ENCODE results near the gene ESPNL. TPM values are rescaled to one million over a fixed set of nuclear protein-coding genes. Genes with fewer than 3 reads are reported as not detected.

The ESPNL gene
- total RNA-seq, 2 donors from 2014 or later, result 0.15 to 0.86 TPM

GRCh38 chr2:238166391-238167343 lies 66.5 kb downstream of the ESPNL start:
- no peak overlapping the region for H3K9ac ChIP-seq (ENCODE audit: extremely low read depth, low read length, poor library complexity, severe bottlenecking)
- Mint-ChIP-seq H3K4me3 (no peak overlapping the region), H3K4me1 (no peaks in the 10 kb centered on the region), H3K27ac (no peak overlapping the region), H3K36me3 (ENCODE audit: low read depth) (peaks cover 14% of the 10 kb centered on the region), H3K27me3 (ENCODE audit: insufficient read depth) (peaks cover 35% of the 10 kb centered on the region), H3K9me3 (no peaks in the 10 kb centered on the region)
- TF ChIP-seq CTCF (conservative IDR thresholded peaks at IDR 0.05), result no peak
- peak; percentile 43 for DNase-seq
- H3K27me3 ChIP-seq (ENCODE audit: control insufficient read depth, insufficient read depth, low read length, poor library complexity, severe bottlenecking), result peaks cover 42% of the 10 kb centered on the region
- no peak overlapping the region for H3K27ac ChIP-seq (ENCODE audit: low read depth, low read length)
- no peaks in the 10 kb centered on the region for H3K9me3 ChIP-seq (ENCODE audit: control insufficient read depth, low read length)
- H3K4me3 ChIP-seq (ENCODE audit: low read length), result no peak overlapping the region
- H3K36me3 ChIP-seq (ENCODE audit: control insufficient read depth, insufficient read depth, low read length), result peaks cover 33% of the 10 kb centered on the region
- WGBS, 2 experiments (ENCODE audit: insufficient coverage in 1 of 2, insufficient read length in 1 of 2), result 95% methylated on average over 20 to 24 of the region's 24 CpGs
- no peaks in the 10 kb centered on the region for H3K4me1 ChIP-seq (ENCODE audit: control insufficient read depth, insufficient read depth, low read length)

DNA sequence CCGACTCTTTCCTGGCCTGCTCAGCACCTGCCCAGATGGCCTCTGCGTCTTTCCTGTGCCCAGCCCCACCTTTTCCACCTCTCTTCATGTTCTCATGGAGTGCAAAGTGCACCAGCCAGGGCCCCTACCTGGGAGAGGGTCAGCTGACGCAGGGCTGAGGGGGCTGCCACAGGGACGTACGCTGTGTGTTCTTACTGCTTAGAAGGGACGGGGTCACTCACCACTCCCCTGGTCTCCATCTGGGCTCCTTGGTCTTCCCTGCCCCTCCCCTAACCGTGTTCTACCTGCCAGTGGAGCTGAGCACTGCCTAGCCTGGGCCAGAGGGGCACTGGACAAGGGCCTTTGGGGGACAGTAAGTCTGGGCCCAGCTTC lies 67.2 kb downstream of the ESPNL start:
- H3K36me3 ChIP-seq (ENCODE audit: control insufficient read depth, insufficient read depth, low read length), result peaks cover 37% of the 10 kb centered on the region
- H3K27ac ChIP-seq (ENCODE audit: low read depth, low read length), result no peak overlapping the region
- TF ChIP-seq CTCF (conservative IDR thresholded peaks at IDR 0.05), result no peak
- H3K27ac Mint-ChIP-seq, result peak overlapping the region; percentile 13
- WGBS, 2 experiments (ENCODE audit: insufficient coverage in 1 of 2, insufficient read length in 1 of 2), result 90 to 91% methylated on average over 4 to 7 of the region's 7 CpGs
- H3K4me3 ChIP-seq (ENCODE audit: low read length), result no peak overlapping the region
- H3K4me1 Mint-ChIP-seq, result no peaks in the 10 kb centered on the region
- no peak overlapping the region for H3K4me3 Mint-ChIP-seq
- H3K36me3 Mint-ChIP-seq (ENCODE audit: low read depth), result peaks cover 19% of the 10 kb centered on the region
- no peak overlapping the region for H3K9ac ChIP-seq (ENCODE audit: extremely low read depth, low read length, poor library complexity, severe bottlenecking)
- peaks cover 35% of the 10 kb centered on the region for H3K27me3 ChIP-seq (ENCODE audit: control insufficient read depth, insufficient read depth, low read length, poor library complexity, severe bottlenecking)
- H3K27me3 Mint-ChIP-seq (ENCODE audit: insufficient read depth), result peaks cover 28% of the 10 kb centered on the region
- no peaks in the 10 kb centered on the region for H3K9me3 ChIP-seq (ENCODE audit: control insufficient read depth, low read length)
- H3K9me3 Mint-ChIP-seq, result no peaks in the 10 kb centered on the region
- H3K4me1 ChIP-seq (ENCODE audit: control insufficient read depth, insufficient read depth, low read length), result no peaks in the 10 kb centered on the region
- peak; percentile 38 for DNase-seq

- TF ChIP-seq CTCF (conservative IDR thresholded peaks at IDR 0.05), result no peak
- Mint-ChIP-seq H3K4me3 (no peak overlapping the region), H3K27me3 (ENCODE audit: insufficient read depth) (peaks cover 24% of the 10 kb centered on the region), H3K4me1 (no peaks in the 10 kb centered on the region), H3K9me3 (no peaks in the 10 kb centered on the region), H3K36me3 (ENCODE audit: low read depth) (peaks cover 24% of the 10 kb centered on the region), H3K27ac (peak overlapping the region; percentile 13)
- WGBS, 2 experiments (ENCODE audit: insufficient coverage in 1 of 2, insufficient read length in 1 of 2), result 90 to 92% methylated on average over 3 to 8 of the region's 8 CpGs
- H3K27ac ChIP-seq (ENCODE audit: low read depth, low read length), result no peak overlapping the region
- no peaks in the 10 kb centered on the region for H3K4me1 ChIP-seq (ENCODE audit: control insufficient read depth, insufficient read depth, low read length)
- peaks cover 31% of the 10 kb centered on the region for H3K27me3 ChIP-seq (ENCODE audit: control insufficient read depth, insufficient read depth, low read length, poor library complexity, severe bottlenecking)
- H3K9ac ChIP-seq (ENCODE audit: extremely low read depth, low read length, poor library complexity, severe bottlenecking), result no peak overlapping the region
- no peaks in the 10 kb centered on the region for H3K9me3 ChIP-seq (ENCODE audit: control insufficient read depth, low read length)
- peak; percentile 38 for DNase-seq
- H3K4me3 ChIP-seq (ENCODE audit: low read length), result no peak overlapping the region
- peaks cover 40% of the 10 kb centered on the region for H3K36me3 ChIP-seq (ENCODE audit: control insufficient read depth, insufficient read depth, low read length)
Observed at GRCh38 chr2:238167761-238168160, 67.6 kb downstream of the ESPNL start.

All from endodermal cell (in vitro differentiated cells).